ENCODE results near the gene IDI2. TPM values are rescaled to one million over a fixed set of nuclear protein-coding genes. Genes with fewer than 3 reads are reported as not detected.

IDI2 gene
- not detected for total RNA-seq
- not detected for polyA plus RNA-seq
- not detected for total RNA-seq

DNA sequence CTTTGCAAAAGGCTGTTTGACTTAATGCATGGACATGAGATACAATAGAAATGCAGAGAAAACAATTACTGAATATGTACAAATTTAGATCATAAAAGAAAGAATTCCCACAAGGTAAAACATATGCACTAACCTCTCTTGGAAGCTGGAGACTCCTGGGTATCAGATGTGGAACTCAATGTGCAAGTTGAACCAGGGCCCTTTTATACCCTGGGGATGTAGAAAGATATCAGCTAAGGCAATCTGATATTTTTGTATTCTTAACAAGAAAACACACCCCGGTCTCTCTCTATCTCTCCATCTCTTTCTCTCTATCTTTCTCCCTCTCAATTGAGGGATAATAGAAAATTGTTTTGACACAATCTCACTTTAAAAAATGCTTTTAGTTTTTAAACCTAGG lies at the start of gene IDI2:
Gene IDI2 (minus strand): TSS at position 177 of the 400 bp plus-strand sequence. CDS start 1,136 bp downstream, outside the sequence.
- Histone ChIP-seq H3K4me3 (ENCODE audit: low read length) (no peak within 1 kb of the TSS), H3K27me3 (ENCODE audit: control insufficient read depth in 2 of 2, insufficient read depth in 2 of 2, low read length in 2 of 2) (no peaks in the 10 kb centered on the region), H3K36me3 (ENCODE audit: control insufficient read depth in 2 of 3, insufficient read depth in 3 of 3, low read length in 3 of 3) (no peaks in the 10 kb centered on the region), H3K9me3 (ENCODE audit: control insufficient read depth in 2 of 3, low read length in 3 of 3) (no peaks in the 10 kb centered on the region), H3K27ac (ENCODE audit: low read depth, low read length) (no peak within 1 kb of the TSS), H3K4me1 (ENCODE audit: control insufficient read depth in 2 of 2, insufficient read depth in 2 of 2, low read length in 2 of 2) (no peaks in the 10 kb centered on the region)
- intact Hi-C loops (cut with micrococcal nuclease): no loop called here
- peaks cover 0 to 9% (median 1%) of the 10 kb centered on the region in 5 donors for H3K36me3 Mint-ChIP-seq
- DNase-seq (no peak), ATAC-seq (no peak)
- H3K27me3 Mint-ChIP-seq: no peaks in the 10 kb centered on the region
- H3K27ac Mint-ChIP-seq: no peak within 1 kb of the TSS
- H3K4me1 Mint-ChIP-seq: peaks cover 0 to 3% (median 0%) of the 10 kb centered on the region in 7 donors
- ChIA-PET CTCF (no interaction called here), POLR2A (interaction anchor here (0.6 kb wide), 2 partner anchors 14 to 161 kb away, joined by 3 read pairs; no protein-coding TSS in a partner anchor)
- H3K4me3 Mint-ChIP-seq: no peak within 1 kb of the TSS
- H3K9me3 Mint-ChIP-seq: no peaks in the 10 kb centered on the region

- Mint-ChIP-seq H3K27ac (peak overlapping the region in 6 of 9 donors; percentile 9 to 83 (median 46)), H3K27me3 (no peaks in the 10 kb centered on the region), H3K4me1 (peaks cover 8 to 29% (median 21%) of the 10 kb centered on the region in 7 donors), H3K36me3 (peaks cover 4 to 15% (median 6%) of the 10 kb centered on the region in 5 donors), H3K9me3 (no peaks in the 10 kb centered on the region), H3K4me3 (peak overlapping the region in 1 of 10 donors; percentile 0)
- POLR2A ChIA-PET: interaction anchor here (1.3 kb wide), 2 partner anchors 12 to 30 kb away, joined by 3 to 4 read pairs; no protein-coding TSS in a partner anchor
- DNase-seq (peak in 3 of 9 donors; percentile 7 to 23 (median 21)), ATAC-seq (peak; percentile 34)
- no peak overlapping the region for H3K4me3 ChIP-seq (ENCODE audit: low read length)
- H3K27me3 ChIP-seq (ENCODE audit: control insufficient read depth in 2 of 2, insufficient read depth in 2 of 2, low read length in 2 of 2): no peaks in the 10 kb centered on the region
- CTCF ChIA-PET: interaction anchor here (0.8 kb wide), 1 partner anchor 15 kb away, joined by 3 read pairs; no protein-coding TSS in a partner anchor
- peaks cover 3 to 4% of the 10 kb centered on the region in 2 donors for H3K4me1 ChIP-seq (ENCODE audit: control insufficient read depth in 2 of 2, insufficient read depth in 2 of 2, low read length in 2 of 2)
- peaks cover 4 to 38% (median 5%) of the 10 kb centered on the region in 3 experiments for H3K36me3 ChIP-seq (ENCODE audit: control insufficient read depth in 2 of 3, insufficient read depth in 3 of 3, low read length in 3 of 3)
- no peaks in the 10 kb centered on the region for H3K9me3 ChIP-seq (ENCODE audit: control insufficient read depth in 2 of 3, low read length in 3 of 3)
- intact Hi-C loops (cut with micrococcal nuclease): loop anchor here (1.0 to 10.0 kb wide), 4 partner anchors 18 to 564 kb away; partner anchors contain the start of genes IDI1 (in 1 of the 2) and WDR37 (in 1 of the 2)
- no peak overlapping the region for H3K27ac ChIP-seq (ENCODE audit: low read depth, low read length)
These were observed 49.2 kb upstream of the IDI2 start for GRCh38 chr10:1074748-1075308.

DNA sequence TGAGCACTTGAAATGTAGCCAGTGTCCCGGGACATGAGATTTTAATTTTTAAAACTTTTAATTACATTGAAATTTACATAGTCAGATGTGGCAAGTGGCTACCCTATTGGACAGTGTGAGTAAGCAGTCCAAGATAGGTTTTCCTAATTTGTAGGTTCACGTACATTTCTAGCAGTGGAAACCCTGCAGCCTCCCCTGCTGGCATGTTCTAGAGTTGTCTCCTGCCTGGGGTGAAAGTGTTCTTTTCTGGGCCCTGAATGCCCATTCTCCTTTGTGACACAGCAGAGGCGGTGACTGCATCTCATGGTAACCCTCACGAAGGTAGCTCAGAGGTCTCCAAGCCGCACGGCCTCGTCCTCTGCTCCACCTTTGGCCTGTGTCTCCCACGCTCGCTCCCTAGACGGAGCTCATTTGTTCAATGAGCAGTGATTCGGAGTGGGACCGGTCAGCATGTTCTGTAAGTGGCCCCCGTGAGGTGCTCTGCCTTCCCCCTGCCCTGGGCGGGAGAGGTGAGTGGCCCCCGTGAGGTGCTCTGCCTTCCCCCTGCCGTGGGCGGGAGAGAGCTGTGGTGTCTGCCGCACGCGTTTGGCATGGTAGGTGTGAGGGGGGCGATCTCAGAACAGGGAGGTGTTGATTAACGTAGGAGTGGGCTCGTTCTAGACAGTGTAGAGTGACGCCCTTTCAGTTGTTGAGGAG lies 48.5 kb upstream of the IDI2 start:
- no peak overlapping the region for H3K4me3 ChIP-seq (ENCODE audit: low read length)
- no peaks in the 10 kb centered on the region for H3K9me3 ChIP-seq (ENCODE audit: control insufficient read depth in 2 of 3, low read length in 3 of 3)
- Mint-ChIP-seq H3K36me3 (peaks cover 3 to 9% (median 4%) of the 10 kb centered on the region in 5 donors), H3K27me3 (no peaks in the 10 kb centered on the region), H3K4me1 (peaks cover 14 to 34% (median 28%) of the 10 kb centered on the region in 7 donors), H3K9me3 (no peaks in the 10 kb centered on the region), H3K4me3 (no peak overlapping the region), H3K27ac (peak overlapping the region in 5 of 9 donors; percentile 28 to 62 (median 39))
- POLR2A ChIA-PET: interaction anchor here (0.6 to 1.3 kb wide), 2 partner anchors 26 to 30 kb away, joined by 3 read pairs; partner anchors contain the start of gene IDI1
- H3K36me3 ChIP-seq (ENCODE audit: control insufficient read depth in 2 of 3, insufficient read depth in 3 of 3, low read length in 3 of 3): peaks cover 4 to 31% (median 4%) of the 10 kb centered on the region in 3 experiments
- intact Hi-C loops (cut with micrococcal nuclease): loop anchor here (2.0 to 10.0 kb wide), 3 partner anchors 17 to 563 kb away; partner anchors contain the start of gene WDR37 (in 1 of the 2)
- peaks cover 3 to 9% of the 10 kb centered on the region in 2 donors for H3K4me1 ChIP-seq (ENCODE audit: control insufficient read depth in 2 of 2, insufficient read depth in 2 of 2, low read length in 2 of 2)
- ATAC-seq (peak; percentile 38), DNase-seq (no peak)
- H3K27me3 ChIP-seq (ENCODE audit: control insufficient read depth in 2 of 2, insufficient read depth in 2 of 2, low read length in 2 of 2): no peaks in the 10 kb centered on the region
- no peak overlapping the region for H3K27ac ChIP-seq (ENCODE audit: low read depth, low read length)
- CTCF ChIA-PET: no interaction called here

- ChIA-PET CTCF (no interaction called here), POLR2A (interaction anchor here (2.5 kb wide), 1 partner anchor 22 kb away, joined by 10 read pairs; the partner anchor contains the start of gene IDI1)
- H3K9me3 Mint-ChIP-seq: no peaks in the 10 kb centered on the region
- ATAC-seq: no peak
- H3K27ac ChIP-seq (ENCODE audit: low read depth, low read length): no peak overlapping the region
- H3K36me3 Mint-ChIP-seq: peaks cover 0 to 11% (median 4%) of the 10 kb centered on the region in 5 donors
- H3K4me3 ChIP-seq (ENCODE audit: low read length): no peak overlapping the region
- peaks cover 0 to 24% (median 0%) of the 10 kb centered on the region in 3 experiments for H3K36me3 ChIP-seq (ENCODE audit: control insufficient read depth in 2 of 3, insufficient read depth in 3 of 3, low read length in 3 of 3)
- peaks cover 32 to 62% (median 55%) of the 10 kb centered on the region in 7 donors for H3K4me1 Mint-ChIP-seq
- DNase-seq: no peak
- no peaks in the 10 kb centered on the region for H3K27me3 Mint-ChIP-seq
- no peaks in the 10 kb centered on the region for H3K9me3 ChIP-seq (ENCODE audit: control insufficient read depth in 2 of 3, low read length in 3 of 3)
- H3K27ac Mint-ChIP-seq: peak overlapping the region in 1 of 9 donors; percentile 36
- no peak overlapping the region for H3K4me3 Mint-ChIP-seq
- intact Hi-C loops (cut with micrococcal nuclease): loop anchor here in 1 of 2 donors (10.0 kb wide), 1 partner anchor 556 kb away; no protein-coding TSS in a partner anchor
- peaks cover 3 to 15% of the 10 kb centered on the region in 2 donors for H3K4me1 ChIP-seq (ENCODE audit: control insufficient read depth in 2 of 2, insufficient read depth in 2 of 2, low read length in 2 of 2)
- no peaks in the 10 kb centered on the region for H3K27me3 ChIP-seq (ENCODE audit: control insufficient read depth in 2 of 2, insufficient read depth in 2 of 2, low read length in 2 of 2)
These were observed 45.3 kb upstream of the IDI2 start for GRCh38 chr10:1070919-1071318.

DNA sequence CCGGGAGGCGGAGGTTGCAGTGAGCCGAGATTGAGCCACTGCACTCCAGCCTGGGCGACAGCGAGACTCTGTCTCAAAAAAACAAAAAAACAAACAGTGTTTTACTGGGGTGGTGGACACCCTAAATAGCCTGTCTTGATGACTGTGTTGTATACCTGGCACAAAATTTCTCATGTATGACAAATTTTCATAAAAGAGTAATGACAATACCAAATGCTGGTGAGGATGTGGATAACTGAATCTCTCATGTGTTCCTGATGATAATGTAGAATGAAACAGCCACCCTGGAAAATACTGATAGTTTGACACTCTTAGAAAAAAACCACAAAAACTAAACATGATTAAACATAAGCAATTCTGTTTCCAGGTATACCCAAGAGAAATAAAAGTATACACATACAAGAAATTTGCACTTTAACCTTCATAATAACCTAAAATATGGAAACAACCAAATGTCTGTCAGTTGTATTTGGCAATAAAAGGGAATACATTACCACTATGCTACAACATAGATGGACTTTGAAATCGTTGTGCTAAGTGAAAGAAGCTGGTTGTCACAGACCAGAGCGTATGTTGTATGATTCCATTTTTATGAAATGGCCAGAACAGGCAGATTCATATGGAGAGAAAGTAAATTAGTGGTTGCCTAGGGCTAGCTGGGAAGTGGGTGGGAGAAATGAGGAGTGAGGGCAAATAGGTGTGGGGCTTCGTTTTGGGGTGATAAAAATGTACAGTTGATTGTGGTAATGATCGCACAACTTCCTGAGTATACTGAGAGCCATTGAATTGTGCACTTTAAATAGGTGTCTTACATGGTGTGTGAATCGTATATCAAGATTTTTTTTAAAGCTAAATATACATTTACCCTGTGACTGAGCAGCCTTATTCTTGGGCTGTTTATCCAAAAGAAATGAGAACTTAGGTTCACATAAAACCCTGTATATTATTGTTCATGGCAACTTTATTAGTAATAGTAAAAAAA lies 43.0 kb upstream of the IDI2 start:
- intact Hi-C loops (cut with micrococcal nuclease): no loop called here
- no peaks in the 10 kb centered on the region for H3K9me3 Mint-ChIP-seq
- H3K36me3 Mint-ChIP-seq: peaks cover 0 to 12% (median 6%) of the 10 kb centered on the region in 5 donors
- Histone ChIP-seq H3K4me1 (ENCODE audit: control insufficient read depth in 2 of 2, insufficient read depth in 2 of 2, low read length in 2 of 2) (peaks cover 16 to 26% of the 10 kb centered on the region in 2 donors), H3K4me3 (ENCODE audit: low read length) (no peak overlapping the region), H3K9me3 (ENCODE audit: control insufficient read depth in 2 of 3, low read length in 3 of 3) (no peaks in the 10 kb centered on the region), H3K36me3 (ENCODE audit: control insufficient read depth in 2 of 3, insufficient read depth in 3 of 3, low read length in 3 of 3) (peaks cover 0 to 13% (median 0%) of the 10 kb centered on the region in 3 experiments), H3K27me3 (ENCODE audit: control insufficient read depth in 2 of 2, insufficient read depth in 2 of 2, low read length in 2 of 2) (no peaks in the 10 kb centered on the region), H3K27ac (ENCODE audit: low read depth, low read length) (no peak overlapping the region)
- ChIA-PET POLR2A (interaction anchor here (0.7 to 2.5 kb wide), 2 partner anchors 20 to 584 kb away, joined by 3 to 10 read pairs; partner anchors contain the start of gene IDI1), CTCF (interaction anchor here (0.8 kb wide), 1 partner anchor 9 kb away, joined by 3 read pairs; no protein-coding TSS in a partner anchor)
- peak overlapping the region in 1 of 10 donors; percentile 60 for H3K4me3 Mint-ChIP-seq
- no peak for DNase-seq
- H3K27ac Mint-ChIP-seq: peak overlapping the region in 3 of 9 donors; percentile 5 to 75 (median 32)
- ATAC-seq: no peak
- no peaks in the 10 kb centered on the region for H3K27me3 Mint-ChIP-seq
- H3K4me1 Mint-ChIP-seq: peaks cover 34 to 70% (median 65%) of the 10 kb centered on the region in 7 donors

Data from naive thymus-derived CD4-positive, alpha-beta T cell (primary cell).